ENCODE results near the gene CLEC4A.
"Not testable (repeated sequence)": the region's sequence is repeated elsewhere in the genome, so short reads cannot be mapped to it uniquely, and the experiment has no call there.

GRCh38 chr12:8089277-8089676 lies 34.1 kb upstream of the CLEC4A start:
- not testable (repeated sequence) for TF ChIP-seq CTCF, POLR2A (IDR thresholded peaks at IDR 0.05)
